Femur (tissue), 1 donor: ENCODE data around the gene SIGLEC11.
A peak's percentile ranks its signal among the peaks of the same experiment; 100 is the strongest.
"Not testable (repeated sequence)": the region's sequence is repeated elsewhere in the genome, so short reads cannot be mapped to it uniquely, and the experiment has no call there.

Experiments
- DNase-seq: peaks from one replicate; pipeline ENCODE4 v3.0.0-alpha.2; 2017

Gene SIGLEC11

DNA sequence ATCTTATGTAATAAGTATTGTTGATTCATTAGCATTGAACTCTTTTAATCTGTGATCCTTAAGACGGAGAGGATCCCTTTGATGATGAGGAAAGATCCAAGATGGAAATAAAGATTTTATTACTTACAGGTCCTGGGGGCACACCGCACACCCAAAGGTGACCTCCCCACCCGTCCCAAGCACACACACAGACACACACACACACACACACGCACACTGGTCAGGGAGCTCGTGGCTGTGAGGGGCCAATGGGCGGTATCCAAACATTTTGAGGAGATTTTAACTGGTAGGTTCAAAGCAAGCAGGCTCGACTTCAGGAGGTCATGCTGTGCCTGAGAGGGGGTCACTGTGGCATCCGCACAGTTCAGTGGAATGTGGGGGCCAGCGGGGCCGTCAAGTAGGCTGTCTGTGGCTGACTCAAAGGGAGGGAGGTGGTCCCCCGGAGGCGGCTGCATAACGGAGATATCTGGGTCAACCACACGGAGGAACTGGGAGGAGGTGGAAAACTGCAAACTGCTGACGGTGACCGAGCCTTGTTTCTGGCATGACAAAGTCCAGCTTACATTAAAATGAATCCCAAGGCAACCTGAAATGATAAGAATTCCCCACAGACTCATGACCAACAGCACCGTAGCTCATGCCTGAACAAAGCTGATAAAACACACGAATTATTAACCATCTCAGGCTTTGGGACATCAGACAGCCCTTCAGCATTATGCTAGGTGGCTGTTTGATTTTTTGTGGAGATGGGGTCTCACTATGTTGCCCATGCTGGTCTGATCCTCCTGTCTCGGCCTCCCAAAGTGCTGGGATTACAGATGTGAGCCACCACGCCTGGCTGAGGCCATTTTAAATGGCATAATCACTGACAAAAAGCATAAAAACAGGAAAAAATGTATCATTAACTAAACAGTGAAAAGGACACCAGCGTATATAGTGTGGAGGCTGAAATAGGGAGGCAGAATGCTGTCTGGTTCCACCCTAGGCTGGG, 20.9 kb upstream of the SIGLEC11 start:
- no peak for DNase-seq

DNA sequence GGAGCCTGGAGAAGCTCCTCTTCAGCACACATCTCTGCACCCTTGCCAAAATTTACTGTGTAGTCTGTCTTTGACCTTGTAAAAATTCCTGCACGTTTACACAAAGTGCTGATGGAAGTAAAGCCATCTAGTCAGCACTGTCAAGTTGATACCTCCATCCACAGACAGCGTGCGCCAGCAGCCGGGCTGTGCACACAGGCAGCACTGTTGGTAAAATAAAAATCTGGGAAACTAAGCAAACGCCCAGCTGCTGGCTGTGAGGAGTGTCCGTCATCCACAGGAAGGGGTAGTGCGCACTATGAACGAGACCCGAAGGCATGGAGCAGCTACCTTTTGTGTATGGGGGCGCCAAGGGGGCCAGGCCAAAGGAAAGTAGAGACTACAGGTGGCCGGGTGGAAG, 17.4 kb upstream of the SIGLEC11 start:
- no peak for DNase-seq

DNA sequence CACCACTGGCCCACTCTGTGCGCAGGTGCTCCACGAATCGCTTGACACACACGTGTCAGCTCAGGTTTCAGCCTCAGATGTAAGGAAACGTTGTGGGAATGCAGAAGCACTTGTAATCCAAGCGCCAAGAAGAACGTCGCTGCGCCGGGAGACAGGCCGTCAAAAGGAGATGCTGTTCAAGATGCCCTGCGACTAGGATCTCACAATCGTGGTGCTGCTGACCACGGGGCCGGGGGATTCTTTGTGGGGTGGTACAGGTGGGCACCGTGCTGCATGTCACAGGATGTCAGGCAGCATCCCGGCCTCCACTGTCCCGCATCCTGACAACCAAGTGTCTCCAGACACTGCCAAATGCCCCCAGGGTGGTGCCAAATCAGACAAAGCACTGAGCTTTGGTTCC, 16.9 kb upstream of the SIGLEC11 start:
- no peak for DNase-seq

DNA sequence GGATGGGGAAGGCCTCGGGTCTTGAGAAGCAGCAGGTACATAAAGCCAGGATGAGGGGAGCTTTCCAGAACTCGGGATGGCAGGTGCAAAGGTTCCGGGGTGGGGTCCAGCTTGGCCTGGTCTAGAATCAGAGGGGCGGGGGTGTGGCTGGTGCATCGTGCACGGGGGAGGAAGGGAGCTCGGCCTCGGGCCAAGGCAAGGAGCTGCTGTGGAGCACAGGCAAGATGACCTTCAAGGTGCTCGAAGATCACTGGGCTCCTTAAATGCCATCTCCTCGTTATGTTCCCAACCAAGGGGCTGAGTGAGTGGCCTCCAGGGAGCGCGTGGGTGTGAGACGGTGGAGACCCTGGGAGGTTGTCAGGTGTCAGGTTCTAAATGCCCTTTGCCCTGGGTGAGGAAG, 16.1 kb upstream of the SIGLEC11 start:
- no peak for DNase-seq

DNA sequence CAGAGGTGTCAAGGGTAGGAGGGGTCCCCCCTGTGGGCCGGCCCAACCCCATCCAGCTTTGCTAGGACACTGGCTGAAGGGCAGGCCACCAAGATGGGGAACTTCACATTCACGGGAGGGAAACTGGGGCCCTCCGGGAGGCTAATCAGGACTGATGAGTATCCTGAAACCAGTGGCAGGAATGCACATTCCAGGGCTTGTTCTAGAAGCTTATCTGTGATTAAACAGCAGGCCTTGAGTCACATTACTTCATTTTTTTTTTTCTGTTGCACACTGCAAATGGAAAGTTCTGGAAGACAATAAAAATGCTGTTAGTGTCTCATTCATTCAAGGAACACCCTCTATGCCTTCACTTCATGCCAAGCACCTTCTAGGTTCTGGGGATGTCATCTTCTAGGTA, 15.5 kb upstream of the SIGLEC11 start:
- DNase-seq, result no peak

DNA sequence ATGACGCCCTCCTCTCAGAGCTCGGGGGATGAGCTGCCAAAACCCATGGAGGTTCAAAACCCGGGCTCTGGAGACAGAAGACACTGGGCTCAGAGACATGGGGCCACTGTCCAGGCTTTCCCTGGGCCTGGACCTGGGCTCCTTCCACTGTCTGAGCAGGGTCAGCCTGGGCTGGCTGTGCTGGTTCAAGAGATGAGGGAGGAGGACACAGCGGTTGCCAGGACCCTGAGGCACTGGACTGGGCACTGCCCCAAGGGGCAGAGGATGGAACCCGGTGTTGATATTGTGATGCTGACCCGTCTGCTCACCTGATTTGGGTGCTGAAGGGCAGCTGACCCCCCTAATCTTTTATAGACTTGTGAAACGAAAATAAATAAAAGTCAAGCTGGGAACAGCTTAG, 14.1 kb upstream of the SIGLEC11 start:
- no peak for DNase-seq

DNA sequence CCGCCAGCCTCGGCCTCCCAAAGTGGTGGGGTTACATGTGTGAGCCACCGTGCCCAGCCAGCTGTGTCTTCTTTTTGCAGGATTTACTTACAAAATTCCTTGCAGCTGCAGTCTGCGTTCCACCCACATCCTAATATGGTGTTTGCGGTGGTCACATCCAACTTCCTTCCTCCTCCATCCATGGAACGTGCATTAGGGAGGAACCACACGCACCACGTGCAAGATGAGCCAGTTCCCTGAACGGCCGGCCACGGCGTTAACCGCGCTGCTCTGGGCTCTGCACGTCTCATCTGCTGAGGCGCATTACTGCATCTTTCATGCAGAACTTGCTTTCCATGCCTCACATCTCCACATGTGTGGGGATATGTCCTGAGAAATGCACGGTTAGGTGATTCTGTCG, 13.0 kb upstream of the SIGLEC11 start:
- DNase-seq, result no peak

DNA sequence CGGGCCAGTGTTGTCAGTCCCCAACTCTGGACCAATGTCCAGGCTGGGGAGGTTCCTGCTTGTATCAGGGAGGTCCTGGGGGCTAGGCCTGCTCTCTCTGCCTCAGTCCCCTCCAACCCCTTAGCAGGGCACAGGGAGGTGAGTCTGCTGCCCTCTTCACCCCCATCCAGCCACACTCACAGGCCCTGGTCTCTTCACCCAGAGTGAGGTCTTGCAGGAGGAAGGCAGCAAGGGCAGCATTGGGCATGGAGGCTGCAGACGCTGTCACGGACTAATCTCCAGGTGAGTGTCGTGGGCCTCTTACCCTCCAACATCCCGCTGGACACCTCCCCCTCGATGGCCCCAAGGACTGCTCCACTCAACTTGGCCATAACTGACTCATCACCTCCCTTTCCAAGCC, 11.9 kb upstream of the SIGLEC11 start:
- DNase-seq, result no peak

DNA sequence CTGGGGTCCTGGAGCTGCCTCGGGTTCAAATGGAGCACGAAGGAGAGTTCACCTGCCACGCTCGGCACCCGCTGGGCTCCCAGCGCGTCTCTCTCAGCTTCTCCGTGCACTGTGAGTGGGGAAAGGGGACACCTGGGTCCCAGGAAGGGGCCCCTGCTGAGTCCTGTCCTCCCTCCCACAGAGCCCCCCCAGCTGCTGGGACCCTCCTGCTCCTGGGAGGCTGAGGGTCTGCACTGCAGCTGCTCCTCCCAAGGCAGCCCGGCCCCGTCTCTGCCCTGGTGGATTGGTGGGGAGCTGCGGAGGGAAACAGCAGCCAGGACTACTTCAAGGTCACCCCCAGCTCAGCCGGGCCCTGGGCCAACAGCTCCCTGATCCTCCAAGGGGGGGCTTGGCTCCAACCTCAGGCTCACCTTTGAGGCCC, 11.0 kb upstream of the SIGLEC11 start:
- DNase-seq, result no peak

DNA sequence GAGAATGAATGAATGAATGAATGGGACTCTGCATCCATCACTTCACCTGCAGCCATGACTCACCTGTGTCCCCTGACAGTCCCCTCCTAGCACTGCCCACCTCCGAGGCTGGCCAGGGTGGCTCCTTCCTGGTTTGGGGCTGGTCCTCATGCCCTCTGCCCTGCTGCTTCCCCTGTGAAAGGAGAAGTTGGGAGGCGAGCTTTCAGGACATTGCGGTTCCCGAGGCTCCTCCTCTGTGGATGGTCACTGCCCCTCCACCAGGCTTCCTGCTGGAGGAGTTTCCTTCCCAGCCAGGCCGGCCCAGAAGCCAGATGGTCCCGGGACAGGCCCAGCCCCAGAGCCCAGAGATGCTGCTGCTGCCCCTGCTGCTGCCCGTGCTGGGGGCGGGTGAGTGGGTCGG, 8.4 kb upstream of the SIGLEC11 start:
- DNase-seq, result not testable (repeated sequence)

DNA sequence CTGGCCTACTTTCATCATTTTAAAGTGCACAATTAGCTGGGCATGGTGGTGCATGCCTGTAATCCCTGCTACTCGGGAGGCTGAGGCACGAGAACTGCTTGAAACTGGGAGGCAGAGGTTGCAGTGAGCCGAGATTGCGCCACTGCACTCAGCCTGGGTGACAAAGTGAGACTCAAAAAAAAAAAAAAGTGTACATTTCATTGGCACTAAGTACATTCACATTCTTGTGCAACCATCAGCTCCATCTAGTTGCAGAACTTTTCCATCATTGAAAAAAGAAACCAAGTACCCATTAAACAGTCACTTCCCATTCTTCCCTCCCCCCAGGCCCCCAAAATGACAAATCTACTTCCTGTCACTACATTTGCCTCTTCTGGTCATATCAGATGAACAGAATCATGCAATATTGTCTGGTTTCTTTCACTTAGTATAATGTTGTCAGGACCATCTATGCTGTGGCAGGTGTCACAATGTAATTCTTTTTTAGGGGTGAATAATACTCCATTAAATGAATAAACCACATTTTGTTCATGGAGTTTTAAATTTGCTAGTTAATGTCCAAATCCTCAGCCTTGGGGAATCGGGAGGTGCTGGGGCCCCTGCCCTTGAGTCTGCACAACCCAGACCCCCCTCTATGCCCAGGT, 7.4 kb upstream of the SIGLEC11 start:
- DNase-seq, result no peak

DNA sequence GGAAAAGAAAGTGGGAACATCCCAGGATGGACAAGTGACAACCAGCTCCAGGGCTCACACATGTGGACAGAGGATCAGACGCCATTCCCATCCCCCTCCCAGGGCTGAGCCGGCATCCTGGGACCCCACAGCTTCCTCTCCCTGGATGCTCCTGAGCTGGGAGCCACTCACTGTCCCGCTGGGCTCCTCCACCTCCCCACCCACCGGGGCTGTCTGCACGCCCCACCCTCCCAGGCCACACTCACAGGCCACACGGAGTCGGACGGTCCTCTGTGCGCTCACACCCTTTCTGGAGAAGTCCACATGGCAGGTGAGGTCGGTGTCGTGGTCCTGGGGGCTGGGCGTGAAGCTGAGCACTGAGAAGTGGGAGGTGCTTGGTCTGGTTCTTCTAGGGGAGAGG, 1.1 kb downstream of the SIGLEC11 start:
- DNase-seq, result not testable (repeated sequence)

DNA sequence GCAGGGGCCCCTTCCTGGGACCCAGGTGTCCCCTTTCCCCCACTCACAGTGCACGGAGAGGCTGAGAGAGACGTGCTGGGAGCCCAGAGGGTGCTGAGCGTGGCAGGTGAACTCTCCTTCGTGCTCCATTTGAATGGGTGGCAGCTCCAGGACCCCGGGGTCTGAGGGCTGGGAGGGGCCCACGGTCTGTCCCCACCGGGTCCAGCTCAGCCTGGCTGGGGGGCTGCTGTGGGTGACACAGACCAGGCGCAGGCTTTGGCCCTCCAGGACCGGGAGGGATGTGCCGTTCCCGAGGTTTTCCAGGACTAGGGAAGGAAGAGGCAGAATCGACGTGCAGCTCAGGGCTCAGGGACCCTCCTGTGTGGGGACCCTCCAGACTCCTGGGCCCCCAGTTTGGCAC, 2.4 kb downstream of the SIGLEC11 start:
- not testable (repeated sequence) for DNase-seq

DNA sequence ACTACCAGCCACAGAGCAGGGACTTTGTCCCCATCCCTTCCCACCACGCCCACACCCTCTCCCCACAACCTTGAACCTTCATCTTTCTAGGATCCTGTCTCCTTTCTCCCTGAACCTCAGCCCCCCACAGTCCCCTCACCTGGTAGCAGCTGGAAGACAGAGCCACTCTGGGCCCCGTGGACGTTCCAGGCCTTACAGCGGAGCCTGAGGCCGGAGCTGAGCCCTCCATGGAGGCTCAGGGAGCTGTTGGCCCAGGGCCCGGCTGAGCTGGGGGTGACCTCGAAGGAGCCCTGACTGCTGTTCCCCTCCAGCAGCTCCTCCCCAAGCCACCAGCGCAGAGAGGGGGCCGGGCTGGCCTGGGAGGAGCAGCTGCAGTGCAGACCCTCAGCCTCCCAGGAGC, 2.8 kb downstream of the SIGLEC11 start:
- DNase-seq, result not testable (repeated sequence)

DNA sequence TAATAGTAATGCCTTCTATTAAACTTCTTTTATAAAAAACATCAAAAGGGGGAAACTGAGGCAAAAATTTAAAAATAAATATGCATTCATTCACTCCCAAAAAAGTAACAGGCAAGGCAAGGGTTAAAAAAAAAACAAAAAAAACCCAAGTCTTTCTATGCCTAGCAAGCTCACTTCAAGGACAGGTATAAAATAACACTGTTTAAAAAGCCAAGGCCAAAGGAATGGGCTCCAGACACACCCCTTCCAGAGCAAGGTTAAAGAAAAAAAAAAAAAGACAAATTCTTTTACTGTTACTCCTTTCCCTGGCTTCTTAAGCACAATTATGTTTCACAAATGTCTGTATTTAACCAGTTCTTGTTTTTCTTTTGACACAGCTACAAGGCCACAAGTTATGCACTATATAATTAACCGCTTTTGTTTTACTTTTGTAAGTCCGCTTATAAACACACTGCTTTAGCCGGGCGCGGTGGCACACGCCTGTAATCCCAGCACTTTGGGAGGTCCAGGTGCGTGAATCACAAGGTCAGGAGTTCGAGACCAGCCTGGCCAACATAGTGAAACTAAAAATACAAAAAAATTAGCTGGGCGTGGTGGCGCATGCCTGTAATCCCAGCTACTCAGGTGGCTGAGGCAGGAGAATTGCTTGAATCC, 3.6 kb downstream of the SIGLEC11 start:
- DNase-seq, result no peak

DNA sequence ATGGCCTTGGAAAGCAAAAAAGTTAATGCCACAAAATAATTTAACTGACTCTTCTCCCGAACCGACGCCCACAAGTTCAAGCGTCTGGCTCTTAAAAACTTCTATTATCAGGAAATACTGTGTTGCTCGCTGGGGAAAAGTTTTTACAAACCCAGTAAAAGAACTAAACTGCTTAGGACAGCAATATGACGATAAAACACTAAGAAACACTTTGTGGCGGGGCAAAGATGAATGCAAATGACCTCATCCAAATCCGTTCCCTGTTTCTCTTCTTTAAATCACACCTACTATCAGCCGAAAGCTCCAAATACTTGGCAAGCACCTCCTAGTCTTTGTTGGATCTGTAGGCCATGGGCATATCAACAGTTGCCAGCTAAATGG, 4.9 kb downstream of the SIGLEC11 start:
- DNase-seq, result no peak

DNA sequence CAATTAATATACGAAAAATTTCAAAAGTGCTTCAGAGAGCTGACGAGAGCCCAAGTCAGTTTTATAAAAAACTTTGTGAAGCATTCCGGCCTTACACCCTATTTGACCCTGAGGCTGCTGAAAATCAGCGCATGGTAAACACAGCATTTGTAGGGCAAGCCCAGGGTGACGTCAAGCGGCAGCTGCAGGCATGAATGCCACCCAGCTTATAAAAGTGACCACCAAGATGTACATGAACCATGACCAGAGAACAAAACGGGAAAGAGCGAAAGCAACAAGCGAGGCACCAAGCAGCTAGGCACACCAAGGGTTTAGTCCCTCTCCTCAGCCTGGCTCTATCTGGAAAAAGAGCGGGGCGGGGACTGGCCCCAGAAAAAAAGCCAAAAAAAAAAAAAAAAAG, 6.0 kb downstream of the SIGLEC11 start:
- DNase-seq, result no peak

DNA sequence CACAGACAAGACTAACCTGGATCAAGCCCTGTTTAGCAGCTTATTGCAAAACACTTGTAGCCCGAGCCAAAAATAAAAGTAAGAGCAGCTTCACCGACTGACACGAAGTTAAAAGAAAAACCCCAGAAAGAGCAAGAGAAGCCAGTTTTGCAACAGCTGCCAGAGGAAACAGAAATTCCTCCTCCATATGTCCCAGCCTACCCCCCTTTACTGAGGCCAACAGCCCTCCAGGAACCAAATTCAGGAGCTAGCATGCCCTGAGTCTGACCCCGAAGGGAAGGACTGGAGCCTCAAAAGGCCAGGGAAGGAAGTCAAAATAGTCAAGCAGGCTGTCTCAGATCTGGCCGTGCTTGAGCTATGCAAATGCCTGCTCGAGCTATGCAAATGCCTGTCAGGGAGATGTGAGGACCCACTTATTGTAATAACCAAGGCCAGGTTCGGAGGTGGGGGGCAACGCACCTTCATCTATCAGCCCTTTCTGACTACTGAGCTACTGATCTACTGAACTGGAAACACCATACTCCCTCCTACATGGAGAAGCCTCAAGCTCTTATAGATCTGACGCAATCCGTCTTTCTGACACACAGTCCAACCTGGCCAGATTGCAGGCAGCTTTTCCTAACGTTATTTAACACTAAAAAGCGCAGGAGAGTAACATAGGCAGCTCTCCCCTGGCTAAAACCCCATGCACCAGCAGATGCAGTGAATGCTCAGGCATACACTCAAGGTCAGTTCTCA, 6.7 kb downstream of the SIGLEC11 start:
- peak; percentile 47 for DNase-seq

DNA sequence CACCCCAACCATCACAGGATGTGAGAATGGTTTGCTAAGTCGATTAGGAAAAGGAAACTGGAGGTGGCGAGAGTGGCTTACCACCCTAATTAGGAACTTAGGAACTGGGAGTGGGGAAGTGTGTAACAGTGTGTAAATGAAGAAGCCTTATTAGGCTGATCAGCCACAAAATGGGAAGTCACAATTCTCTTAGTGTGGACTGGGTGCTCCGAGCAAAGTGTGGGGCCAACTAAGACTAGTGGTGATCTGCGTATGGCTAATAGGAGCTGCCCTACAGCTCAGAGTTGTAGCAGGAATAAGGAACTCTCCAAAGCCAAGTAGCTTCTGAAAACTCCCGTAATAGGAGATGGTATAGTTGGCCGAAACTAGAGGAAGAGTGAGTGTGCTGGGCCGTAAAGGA, 7.6 kb downstream of the SIGLEC11 start:
- DNase-seq, result no peak

DNA sequence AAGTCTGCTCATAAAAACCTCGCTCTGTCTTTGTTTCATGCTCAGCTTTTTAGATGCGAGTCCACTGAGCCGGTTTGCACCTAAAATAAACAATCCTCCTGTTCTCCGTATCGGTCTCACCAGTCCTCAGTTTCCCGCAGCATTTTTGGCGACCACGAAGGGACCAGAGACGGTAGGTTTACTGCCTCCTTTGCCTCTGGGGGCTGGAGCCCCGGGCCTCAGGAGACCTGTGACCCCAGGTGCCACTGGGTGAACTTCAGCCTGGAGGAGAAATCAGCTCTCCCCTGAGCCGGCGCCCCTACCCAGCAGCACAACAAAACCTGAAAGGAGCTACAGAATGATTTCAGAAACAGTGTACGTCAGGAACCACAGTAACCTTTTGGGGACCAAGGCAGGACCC, 8.1 kb downstream of the SIGLEC11 start:
- no peak for DNase-seq

DNA sequence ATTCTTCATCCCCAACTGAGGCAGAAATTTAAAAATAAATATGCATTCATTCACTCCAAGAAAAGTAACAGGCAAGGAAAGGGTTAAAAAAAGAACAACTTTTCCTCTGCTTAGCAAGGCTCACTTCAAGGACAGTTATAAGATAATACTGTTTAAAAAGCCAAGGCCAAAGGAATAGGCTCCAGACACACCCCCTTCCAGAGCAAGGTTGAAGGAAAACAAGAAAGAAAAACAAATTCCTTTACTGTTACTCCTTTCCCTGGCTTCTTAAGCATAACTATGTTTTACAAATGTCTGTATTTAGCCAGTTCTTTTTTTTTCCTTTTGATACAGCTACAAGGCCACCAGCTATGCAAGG, 8.5 kb downstream of the SIGLEC11 start:
- no peak for DNase-seq

DNA sequence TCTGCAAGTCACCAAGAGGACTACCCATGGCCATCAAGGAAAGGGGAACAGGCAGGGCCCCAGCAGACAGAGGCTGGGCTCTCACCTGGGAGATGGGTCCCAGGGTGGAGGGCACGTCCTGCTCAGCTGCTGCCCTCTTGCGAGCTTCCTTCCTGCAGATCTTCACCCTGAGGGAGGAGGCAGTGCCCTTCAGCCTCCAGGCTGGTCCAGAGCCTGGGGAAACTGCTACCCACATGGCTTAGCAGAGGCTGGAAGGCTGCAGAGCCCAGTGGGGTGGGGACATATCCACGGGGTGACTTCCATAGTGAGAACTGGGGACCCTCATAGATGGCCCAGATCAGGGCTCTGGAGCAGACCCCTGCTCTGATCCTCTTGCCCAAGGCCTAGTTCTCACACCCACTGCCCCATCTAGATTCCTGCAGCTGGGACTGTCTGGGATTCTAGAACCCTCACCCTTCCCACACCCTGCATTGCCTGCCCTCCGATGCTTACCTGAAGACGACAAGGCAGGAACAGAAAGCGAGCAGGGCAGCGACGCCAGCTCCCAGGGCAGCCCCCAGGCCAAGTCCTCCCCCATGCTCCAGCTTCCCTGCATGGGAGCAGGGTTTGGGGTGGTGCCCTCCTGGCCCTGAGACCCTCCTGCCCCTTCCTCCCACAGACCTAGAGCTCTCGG, 9.0 kb downstream of the SIGLEC11 start:
- no peak for DNase-seq
